HL-60 (cell line): Measurements from ENCODE around the gene NR2F1.

ENCODE experiments used
- DNase-seq, 2 experiments: peaks; one replicate each; pipeline ENCODE4 v3.0.0-alpha.2; 2010 to 2020; ENCODE audit warnings: low read depth in 1 of 2, low spot score in 1 of 2
- H3K27ac ChIP-seq: fragments of 250-450 bp; sonication (Bioruptor Pico); replicated peaks from 2 replicates; pipeline ENCODE4 v1.5.1; 2020; ENCODE audit warnings: mild to moderate bottlenecking, moderate library complexity
- H3K27me3 ChIP-seq: fragments of 250-450 bp; sonication (Bioruptor Pico); 2 replicates; pipeline ENCODE4 v1.5.1; 2021; ENCODE audit warnings: mild to moderate bottlenecking, moderate library complexity; ENCODE audit not compliant: insufficient read depth, poor library complexity, severe bottlenecking
- H3K4me3 ChIP-seq: replicated peaks from 2 replicates; pipeline ENCODE4 v1.5.1; 2011; ENCODE audit warnings: mild to moderate bottlenecking, control low read depth, low read length; ENCODE audit not compliant: insufficient read depth
- CTCF ChIP-seq: IDR thresholded peaks from one replicate; pipeline ENCODE4 v1.5.1; 2011; ENCODE audit warnings: low read length, control low read depth, inconsistent platforms; ENCODE audit not compliant: insufficient read depth
- GABPA ChIP-seq: IDR thresholded peaks from 2 replicates; pipeline ENCODE4 v1.6.1; 2012; ENCODE audit warnings: low read depth
- POLR2AphosphoS5 ChIP-seq: IDR thresholded peaks from 2 replicates; pipeline ENCODE4 v1.6.1; 2012; ENCODE audit warnings: low read depth
- REST ChIP-seq: IDR thresholded peaks from 2 replicates; pipeline ENCODE4 v1.6.1; 2012; ENCODE audit warnings: low read depth; ENCODE audit not compliant: insufficient replicate concordance
- SPI1 ChIP-seq: IDR thresholded peaks from 2 replicates; pipeline ENCODE4 v1.6.1; 2012; ENCODE audit warnings: low read depth, mild to moderate bottlenecking, borderline replicate concordance

NR2F1 gene

GRCh38 chr5:93583768-93584595 lies 960 bp downstream of the NR2F1 start:
- TF ChIP-seq POLR2AphosphoS5, result no peak
- no peak for TF ChIP-seq SPI1
- TF ChIP-seq GABPA, result no peak
- TF ChIP-seq REST, result no peak
- TF ChIP-seq CTCF, result no peak
- H3K27ac ChIP-seq, result no peak overlapping the region
- no peak for DNase-seq
- H3K27me3 ChIP-seq, result peaks cover 12% of the 10 kb centered on the region
- H3K4me3 ChIP-seq, result peak overlapping the region; percentile 42

GRCh38 chr5:93584596-93585040 lies 1.6 kb downstream of the NR2F1 start:
- H3K27ac ChIP-seq, result no peak overlapping the region
- no peak for DNase-seq
- TF ChIP-seq REST, result no peak
- TF ChIP-seq GABPA, result no peak
- no peak for TF ChIP-seq SPI1
- no peak for TF ChIP-seq CTCF
- no peak for TF ChIP-seq POLR2AphosphoS5
- H3K4me3 ChIP-seq, result peak overlapping the region; percentile 42
- H3K27me3 ChIP-seq, result peaks cover 12% of the 10 kb centered on the region

GRCh38 chr5:93585041-93585766 lies 2.2 kb downstream of the NR2F1 start:
- Histone ChIP-seq H3K4me3 (peak overlapping the region; percentile 21), H3K27me3 (peaks cover 9% of the 10 kb centered on the region), H3K27ac (no peak overlapping the region)
- TF ChIP-seq SPI1 (no peak), CTCF (no peak), GABPA (no peak), POLR2AphosphoS5 (no peak), REST (no peak)
- no peak for DNase-seq
